SW480 (cell line): ENCODE results near the gene CLRN2.
"Not testable (repeated sequence)": the region's sequence is repeated elsewhere in the genome, so short reads cannot be mapped to it uniquely, and the experiment has no call there.

Source experiments
- DNase-seq: peaks from one replicate; pipeline ENCODE4 v3.0.0-alpha.2; 2016; ENCODE audit warnings: low spot score

CLRN2 gene

DNA sequence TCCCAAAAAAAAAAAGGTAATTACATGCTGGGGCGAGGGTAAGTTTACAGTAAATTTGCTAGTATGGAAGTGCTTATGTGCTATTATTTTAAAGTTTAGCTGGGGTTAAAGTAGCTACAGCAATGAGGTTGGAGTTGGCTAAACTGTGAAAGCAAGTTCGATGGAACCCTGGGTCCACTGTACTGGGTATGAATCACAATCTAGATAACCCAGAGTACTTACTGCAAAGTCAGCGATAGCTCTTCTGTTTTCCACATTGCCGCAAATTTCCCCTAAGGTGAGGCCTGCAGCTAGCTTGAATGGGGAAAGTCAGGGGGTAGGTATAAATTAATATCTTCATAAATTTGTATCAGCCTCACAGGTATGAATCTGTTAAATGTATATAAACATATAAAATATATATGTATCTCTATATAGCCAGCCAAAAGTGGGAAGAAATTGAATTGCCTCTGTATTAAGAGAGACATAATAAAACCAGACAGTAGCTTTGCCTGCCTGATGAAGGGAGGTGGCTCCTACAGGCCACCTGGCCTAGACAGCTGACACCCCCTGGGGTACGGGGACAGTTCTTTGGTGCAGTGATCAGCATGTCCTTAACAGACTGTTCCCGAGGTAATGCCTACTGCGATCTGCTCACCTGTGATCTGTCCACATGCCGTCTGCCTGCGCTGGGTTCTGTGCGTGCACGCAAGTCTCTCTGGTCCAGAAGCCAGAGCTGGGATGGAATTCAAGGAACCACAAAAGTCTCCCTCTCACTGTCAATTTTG is 30.6 kb downstream of the CLRN2 start:
- no peak for DNase-seq

DNA sequence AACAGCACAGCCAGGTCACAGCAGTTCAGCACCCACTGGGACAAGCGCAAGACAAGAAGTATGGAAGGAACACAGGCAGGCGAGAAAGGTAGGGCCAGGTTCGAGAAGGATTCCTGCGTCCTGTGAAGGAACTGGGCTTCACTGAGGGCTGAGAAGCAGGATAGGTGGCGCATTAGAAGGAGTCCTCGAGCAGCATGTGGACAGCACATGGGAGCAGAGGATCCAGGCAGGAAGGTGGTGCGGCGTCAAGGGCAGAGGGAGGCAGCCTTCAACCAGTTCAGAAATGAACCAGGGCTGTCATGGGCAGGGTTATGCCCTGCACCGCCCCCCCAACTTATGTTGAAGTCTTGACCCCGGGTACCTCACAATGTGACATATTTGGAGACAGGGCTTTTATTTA is 31.3 kb downstream of the CLRN2 start:
- no peak for DNase-seq

- no peak for DNase-seq
Measured at GRCh38 chr4:17546678-17547077, 31.7 kb downstream of the CLRN2 start.

- DNase-seq, result no peak
Measured at GRCh38 chr4:17550549-17550948, 35.6 kb downstream of the CLRN2 start.

DNA sequence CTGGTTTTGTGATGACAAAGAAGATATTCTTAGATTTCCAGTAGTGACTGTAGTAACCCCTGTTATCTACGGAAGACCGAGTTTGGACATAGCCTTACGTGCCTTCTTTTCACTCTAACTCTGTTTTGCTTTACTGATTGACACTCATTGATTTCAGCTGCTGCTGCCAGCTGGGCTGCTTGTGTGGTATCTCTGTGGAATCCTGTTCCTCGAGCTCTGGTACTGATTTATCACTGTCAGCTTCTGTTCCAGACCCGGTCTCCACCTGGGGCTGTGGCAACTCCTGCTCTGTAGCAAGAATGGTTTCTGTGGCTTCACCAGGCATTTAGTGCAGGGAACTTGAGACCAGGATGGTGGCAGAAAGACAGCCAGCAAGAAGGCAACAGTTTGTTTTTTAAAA is 37.5 kb downstream of the CLRN2 start:
- no peak for DNase-seq

GRCh38 chr4:17554568-17554967 is 39.6 kb downstream of the CLRN2 start:
- no peak for DNase-seq

DNA sequence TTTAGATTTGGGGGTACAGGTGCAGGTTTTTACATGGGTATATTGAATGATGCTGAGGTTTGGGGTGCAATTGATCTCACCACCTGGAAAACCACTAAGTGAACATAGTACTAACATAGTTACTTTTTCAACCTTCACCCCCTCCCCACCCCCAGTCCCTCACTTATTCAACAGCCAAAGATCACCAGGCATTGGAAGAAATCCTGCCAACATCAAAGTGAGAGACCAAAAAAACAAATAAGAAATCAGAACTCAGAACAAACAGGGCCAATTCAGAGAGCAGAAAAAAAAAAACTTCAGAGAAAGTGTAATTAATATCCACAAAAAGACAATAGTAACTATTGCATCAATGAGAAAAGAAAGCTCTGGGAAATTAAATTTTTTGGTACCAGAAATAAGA is 41.5 kb downstream of the CLRN2 start:
- DNase-seq, result no peak

DNA sequence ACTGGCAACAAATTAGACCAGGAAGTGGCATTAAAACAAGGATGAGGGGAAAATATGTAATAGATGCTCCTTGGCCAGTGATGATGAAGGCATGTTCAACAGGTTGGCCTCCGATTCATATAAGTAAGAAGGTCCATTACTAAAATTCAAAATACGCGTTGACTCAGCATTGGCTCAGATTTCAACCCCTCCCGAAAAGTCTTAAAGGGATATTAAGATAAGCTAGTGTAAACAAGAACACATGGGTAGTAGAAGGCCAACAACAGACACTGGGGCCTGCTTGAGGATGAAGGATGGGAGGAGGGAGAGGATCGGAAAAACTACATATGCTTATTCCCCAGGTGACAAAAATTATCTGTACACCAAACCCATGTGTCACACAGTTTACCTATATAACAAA is 42.9 kb downstream of the CLRN2 start:
- no peak for DNase-seq

- no peak for DNase-seq
Measured at GRCh38 chr4:17558941-17559708, 44.2 kb downstream of the CLRN2 start.

- DNase-seq, result no peak
Measured at GRCh38 chr4:17559709-17560048, 44.7 kb downstream of the CLRN2 start.

- DNase-seq, result no peak
Measured at GRCh38 chr4:17560065-17560673, 45.2 kb downstream of the CLRN2 start.

- peak; percentile 18 for DNase-seq
Measured at GRCh38 chr4:17561195-17561909, 46.4 kb downstream of the CLRN2 start.

DNA sequence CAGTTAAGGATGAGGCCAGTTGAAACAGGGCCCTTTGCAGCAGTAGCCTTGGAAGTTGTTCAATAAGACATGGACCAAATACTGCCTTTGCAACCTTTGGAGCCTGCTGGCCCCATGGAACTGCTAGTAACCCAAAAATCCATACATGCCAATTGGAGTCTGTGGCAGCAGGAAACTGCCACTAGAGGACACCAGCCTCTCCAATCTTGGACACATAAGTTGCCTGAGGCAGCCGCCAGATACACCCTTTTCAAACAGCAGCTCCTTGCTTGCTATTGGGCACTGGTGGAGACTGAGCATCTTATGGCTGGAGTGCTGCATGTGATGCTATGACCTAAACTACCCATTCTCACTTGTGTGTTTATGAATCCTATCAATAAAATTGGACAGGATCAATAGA is 47.2 kb downstream of the CLRN2 start:
- no peak for DNase-seq

DNA sequence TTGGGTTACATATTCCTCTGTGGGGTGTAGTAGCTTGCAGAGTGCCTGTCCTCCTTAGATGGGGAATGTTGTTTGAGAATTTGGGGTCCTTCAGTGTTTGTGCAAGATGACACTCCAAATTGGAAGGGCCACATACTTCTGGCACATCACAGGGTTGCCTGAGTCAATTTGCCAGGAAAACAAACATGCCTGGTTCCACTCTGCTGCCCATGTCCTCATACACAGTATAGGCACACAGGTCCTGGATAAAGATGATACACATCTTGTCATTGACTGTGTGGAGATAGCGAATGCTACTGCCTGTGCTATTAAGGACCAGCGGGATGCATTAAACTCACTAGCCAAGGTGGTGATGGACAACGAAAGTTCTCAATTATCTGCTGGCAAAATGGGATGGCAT is 50.9 kb downstream of the CLRN2 start:
- DNase-seq, result no peak

DNA sequence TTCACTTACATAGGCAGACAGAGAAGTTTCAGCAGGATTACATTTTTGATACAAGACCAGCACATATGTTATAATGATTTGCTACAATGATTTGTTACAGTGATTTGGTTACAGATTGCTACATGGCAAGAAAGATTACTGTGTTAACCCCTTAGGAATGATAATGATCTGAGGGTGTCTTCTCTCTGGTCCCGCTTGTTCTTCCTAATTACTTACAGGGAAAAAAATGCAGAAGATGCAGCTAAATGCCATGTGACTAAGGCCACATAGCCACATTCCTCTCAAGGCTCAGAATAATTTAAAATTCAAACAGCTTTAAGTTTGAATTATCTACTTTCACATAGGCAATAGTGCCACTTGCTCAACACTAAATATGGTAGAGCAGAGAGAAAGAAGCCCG is 52.3 kb downstream of the CLRN2 start:
- DNase-seq, result no peak

GRCh38 chr4:17574206-17574605 is 59.2 kb downstream of the CLRN2 start:
- no peak for DNase-seq

DNA sequence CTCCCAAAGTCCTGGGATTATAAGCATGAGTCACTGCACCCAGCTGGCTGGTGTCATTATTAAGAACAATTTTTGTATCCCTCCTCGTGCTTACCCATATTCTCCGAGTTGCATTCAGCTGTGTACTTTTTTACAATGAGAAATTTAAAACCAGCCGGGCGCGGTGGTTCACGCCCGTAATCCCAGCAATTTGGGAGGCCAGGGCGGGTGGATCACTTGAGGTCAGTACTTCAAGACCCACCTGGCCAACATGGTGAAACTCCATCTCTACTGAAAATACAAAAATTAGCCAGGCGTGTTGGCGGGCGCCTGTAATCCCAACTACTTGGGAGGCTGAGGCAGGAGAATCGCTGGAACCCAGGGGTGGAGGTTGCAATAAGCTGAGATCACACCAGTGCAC is 60.2 kb downstream of the CLRN2 start:
- DNase-seq, result not testable (repeated sequence)
